GM12872 (cell line): ENCODE data around the gene EIF2D.

Experiments used
- TF ChIP-seq, protein P1 (sequence below): IDR thresholded peaks from 3 replicates; pipeline ENCODE4 v1.5.1; 2011; ENCODE audit warnings: low read depth, mild to moderate bottlenecking, low read length, moderate library complexity; ENCODE audit not compliant: insufficient read depth

EIF2D gene

DNA sequence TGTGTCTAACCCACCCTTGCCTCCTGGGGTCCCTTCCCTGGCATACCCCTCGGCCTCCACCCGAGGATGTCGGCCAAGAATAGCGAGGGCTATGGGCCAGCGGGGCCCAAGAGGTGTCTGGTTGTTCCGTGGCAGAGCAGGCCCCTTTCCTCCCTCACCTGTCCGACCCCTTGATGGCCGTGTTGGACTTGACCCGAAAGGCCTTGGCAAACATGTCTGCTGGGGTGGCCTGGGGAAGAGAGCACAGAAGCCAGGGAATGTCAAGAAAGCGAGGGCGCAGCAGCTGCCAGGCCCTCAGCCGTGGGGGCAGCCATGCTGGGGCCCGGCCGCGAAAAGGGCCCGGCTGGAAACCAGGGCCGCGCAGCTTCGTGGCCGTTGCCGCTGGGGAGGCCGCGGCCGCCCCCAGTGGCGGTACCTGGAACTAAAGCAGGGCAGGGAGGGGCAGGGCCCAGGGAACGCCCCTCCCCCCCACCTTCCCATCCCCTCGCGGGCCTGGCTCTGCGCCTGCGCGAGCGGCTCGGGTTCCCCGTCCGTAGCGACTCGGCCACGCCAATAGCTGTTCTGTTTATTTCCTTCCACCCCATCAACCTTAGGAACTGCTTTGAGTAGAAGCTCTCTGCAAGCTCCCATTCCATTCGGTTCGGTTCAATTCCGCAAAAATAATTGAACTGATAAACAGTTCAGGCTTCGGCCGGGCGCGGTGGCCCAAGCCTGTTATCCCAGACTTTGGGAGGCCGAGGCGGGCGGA is at the start of gene EIF2D:
Gene EIF2D (minus strand): TSS at position 337 of the 748 bp plus-strand sequence. CDS start 123 bp downstream, at position 214.
- TF ChIP-seq, protein P1, sequence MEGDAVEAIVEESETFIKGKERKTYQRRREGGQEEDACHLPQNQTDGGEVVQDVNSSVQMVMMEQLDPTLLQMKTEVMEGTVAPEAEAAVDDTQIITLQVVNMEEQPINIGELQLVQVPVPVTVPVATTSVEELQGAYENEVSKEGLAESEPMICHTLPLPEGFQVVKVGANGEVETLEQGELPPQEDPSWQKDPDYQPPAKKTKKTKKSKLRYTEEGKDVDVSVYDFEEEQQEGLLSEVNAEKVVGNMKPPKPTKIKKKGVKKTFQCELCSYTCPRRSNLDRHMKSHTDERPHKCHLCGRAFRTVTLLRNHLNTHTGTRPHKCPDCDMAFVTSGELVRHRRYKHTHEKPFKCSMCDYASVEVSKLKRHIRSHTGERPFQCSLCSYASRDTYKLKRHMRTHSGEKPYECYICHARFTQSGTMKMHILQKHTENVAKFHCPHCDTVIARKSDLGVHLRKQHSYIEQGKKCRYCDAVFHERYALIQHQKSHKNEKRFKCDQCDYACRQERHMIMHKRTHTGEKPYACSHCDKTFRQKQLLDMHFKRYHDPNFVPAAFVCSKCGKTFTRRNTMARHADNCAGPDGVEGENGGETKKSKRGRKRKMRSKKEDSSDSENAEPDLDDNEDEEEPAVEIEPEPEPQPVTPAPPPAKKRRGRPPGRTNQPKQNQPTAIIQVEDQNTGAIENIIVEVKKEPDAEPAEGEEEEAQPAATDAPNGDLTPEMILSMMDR, result peak; percentile 94

GRCh38 chr1:206661161-206661820 is 49.0 kb upstream of the EIF2D start:
- TF ChIP-seq, protein P1, result no peak

DNA sequence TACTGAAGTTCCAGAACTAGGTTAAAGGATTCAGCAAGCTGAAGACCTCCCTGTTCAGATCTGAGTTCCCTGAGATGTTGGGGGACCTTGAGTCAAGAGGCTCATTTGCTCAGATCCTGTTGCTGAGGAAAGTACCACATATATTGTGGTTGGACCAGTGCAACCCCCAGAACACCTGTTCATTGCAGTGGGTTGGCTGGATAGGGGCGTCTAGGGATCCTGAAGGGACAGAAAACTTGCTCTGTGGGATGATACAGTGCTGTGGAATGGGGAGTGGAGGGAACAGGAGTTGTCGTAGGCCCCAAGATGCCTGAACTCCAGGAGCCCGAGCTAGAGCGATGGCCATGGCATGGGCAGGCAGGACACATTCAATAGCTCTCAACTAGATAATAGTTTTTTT is 47.9 kb upstream of the EIF2D start:
- TF ChIP-seq, protein P1, result no peak

GRCh38 chr1:206658981-206659273 is 46.7 kb upstream of the EIF2D start:
- TF ChIP-seq, protein P1, result no peak

DNA sequence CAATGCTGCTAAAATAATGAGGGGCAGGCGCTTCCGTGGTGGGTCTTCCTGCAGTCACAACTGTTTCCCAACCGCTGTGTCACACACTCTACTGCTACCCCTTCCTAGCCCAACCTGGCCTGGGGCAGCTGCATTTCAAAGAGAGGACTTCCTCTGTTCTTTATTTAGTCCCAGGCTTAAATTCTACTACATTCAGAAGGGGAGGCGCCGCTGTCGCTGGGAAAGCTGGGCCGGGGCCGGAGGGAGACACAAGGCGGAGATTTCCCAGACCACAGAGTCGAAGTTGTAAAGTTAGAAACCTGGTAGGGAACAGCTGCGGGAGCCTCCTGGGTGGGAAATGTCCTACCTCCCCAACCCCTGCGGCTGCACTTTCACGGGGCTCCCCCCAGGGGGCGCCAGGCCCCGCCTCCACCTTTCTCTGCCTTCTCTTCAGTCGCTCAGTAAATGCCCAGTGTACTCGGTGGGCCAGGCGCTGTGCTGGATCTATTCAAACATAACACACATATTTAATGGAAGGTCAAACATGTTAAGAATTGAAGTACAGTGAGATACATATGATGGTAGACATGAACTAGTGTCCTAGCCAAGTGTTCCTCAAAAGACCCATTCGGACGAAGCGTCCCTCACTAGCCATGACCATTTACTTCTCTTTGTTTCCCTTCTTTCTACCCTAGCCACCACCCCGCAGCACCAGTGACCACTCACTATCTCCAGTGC is 46.2 kb upstream of the EIF2D start:
- TF ChIP-seq, protein P1, result peak; percentile 99

GRCh38 chr1:206657751-206658150 is 45.5 kb upstream of the EIF2D start:
- TF ChIP-seq, protein P1, result no peak

DNA sequence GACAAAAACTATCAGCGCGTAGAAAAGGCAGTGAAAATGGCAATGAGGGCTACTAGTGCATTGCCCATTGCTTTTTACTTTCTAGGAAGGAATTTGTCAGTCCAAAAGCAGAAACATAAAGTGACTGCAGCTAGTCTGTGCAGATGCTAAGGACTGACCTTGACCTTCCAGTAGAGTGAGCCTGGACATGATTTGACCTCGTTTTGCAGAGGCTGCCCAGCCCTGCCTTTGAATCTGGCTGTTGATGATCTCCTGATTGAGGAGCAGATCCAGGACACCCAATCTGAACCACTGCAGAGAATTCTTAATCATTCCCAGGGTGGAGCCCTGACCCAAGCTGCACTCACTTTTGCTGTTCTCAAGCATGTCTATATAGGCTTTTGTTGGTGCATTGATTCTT is 44.7 kb upstream of the EIF2D start:
- TF ChIP-seq, protein P1, result no peak
